Fibroblast of lung (primary cell): ENCODE data around the gene CDK18. TPM values are rescaled to one million over a fixed set of nuclear protein-coding genes. Genes with fewer than 3 reads are reported as not detected.

Experiments used
- DNase-seq, 2 donors: peaks; one replicate each; pipeline versions ENCODE4 v3.0.0 to v3.0.0-alpha.2; 2010; ENCODE audit warnings: low read depth in 2 of 2
- H2AFZ ChIP-seq: 2 replicates; pipeline ENCODE4 v1.5.1; 2012; ENCODE audit warnings: low read length, control low read depth, inconsistent platforms
- H3K27ac ChIP-seq: 2 replicates; pipeline ENCODE4 v1.5.1; 2011; ENCODE audit warnings: low read length, control low read depth; ENCODE audit not compliant: insufficient read depth
- H3K27me3 ChIP-seq: 2 replicates; pipeline ENCODE4 v1.5.1; 2011; ENCODE audit warnings: mild to moderate bottlenecking, low read length; ENCODE audit not compliant: control insufficient read depth, insufficient read depth
- H3K36me3 ChIP-seq: 2 replicates; pipeline ENCODE4 v1.5.1; 2011; ENCODE audit warnings: low read length; ENCODE audit not compliant: control insufficient read depth, insufficient read depth
- H3K4me1 ChIP-seq: 2 replicates; pipeline ENCODE4 v1.5.1; 2011; ENCODE audit warnings: low read length; ENCODE audit not compliant: control insufficient read depth, insufficient read depth; ENCODE audit errors: extremely low read depth
- H3K4me2 ChIP-seq: 2 replicates; pipeline ENCODE4 v1.5.1; 2011; ENCODE audit warnings: low read length, control low read depth; ENCODE audit not compliant: insufficient read depth; ENCODE audit errors: extremely low read depth
- H3K4me3 ChIP-seq, 4 experiments: fragments of 200-600 bp in 1 of 4; sonication (generic) in 1 of 4; replicated peaks in 1 of 4; 2 replicates each; pipeline ENCODE4 v1.5.1; 2011 to 2016; ENCODE audit warnings: low read length in 4 of 4, low read depth in 3 of 4, mild to moderate bottlenecking in 3 of 4, control low read depth in 2 of 4, inconsistent platforms in 1 of 4, mixed read lengths in 1 of 4; ENCODE audit not compliant: insufficient read depth in 1 of 4; ENCODE audit errors: control extremely low read depth in 1 of 4
- H3K79me2 ChIP-seq: 2 replicates; pipeline ENCODE4 v1.5.1; 2012; ENCODE audit warnings: mild to moderate bottlenecking, low read length, inconsistent platforms; ENCODE audit not compliant: control insufficient read depth, insufficient read depth
- H3K9ac ChIP-seq: 2 replicates; pipeline ENCODE4 v1.5.1; 2011; ENCODE audit warnings: mild to moderate bottlenecking, low read length, control low read depth; ENCODE audit not compliant: insufficient read depth
- H3K9me3 ChIP-seq: 2 replicates; pipeline ENCODE4 v1.5.1; 2012; ENCODE audit warnings: low read depth, low read length; ENCODE audit not compliant: control insufficient read depth, insufficient read depth
- H4K20me1 ChIP-seq: 2 replicates; pipeline ENCODE4 v1.5.1; 2011; ENCODE audit warnings: low read length; ENCODE audit not compliant: control insufficient read depth, insufficient read depth; ENCODE audit errors: extremely low read depth
- EZH2 ChIP-seq: IDR thresholded peaks from 2 replicates; pipeline ENCODE4 v1.5.1; 2012; ENCODE audit warnings: low read length, control low read depth, mild to moderate bottlenecking; ENCODE audit errors: missing control alignments
- polyA plus RNA-seq, 2 donors: library from polyadenylated mRNA; depleted of rRNA in 1 of 2; stranded (reverse) in 1 of 2; unstranded in 1 of 2; fragments of >200 nt; gene quantifications; 2 replicates each; pipeline ENCODE4 v1.2.1, GENCODE V29; 2011 to 2012; ENCODE audit warnings: missing spikeins in 1 of 2
- total RNA-seq: library from RNA; depleted of rRNA; stranded (reverse); fragments of >200 nt; gene quantifications from 2 replicates; pipeline ENCODE4 v1.2.1, GENCODE V29; 2014
- TF ChIP-seq, protein P1 (sequence below), 2 donors: IDR thresholded peaks in 1 of 2; conservative IDR thresholded peaks in 1 of 2; 1 replicate in 1 of 2; 2 replicates in 1 of 2; pipeline ENCODE4 v1.5.1; 2011 to 2012; ENCODE audit warnings: low read length in 2 of 2, control low read depth in 1 of 2, inconsistent platforms in 1 of 2, low read depth in 1 of 2, mild to moderate bottlenecking in 1 of 2

Gene CDK18
- total and polyA plus RNA-seq, 2 donors (not counting 1 experiment from before 2014, with no cell fraction given), result 0.33 to 2.1 TPM

DNA sequence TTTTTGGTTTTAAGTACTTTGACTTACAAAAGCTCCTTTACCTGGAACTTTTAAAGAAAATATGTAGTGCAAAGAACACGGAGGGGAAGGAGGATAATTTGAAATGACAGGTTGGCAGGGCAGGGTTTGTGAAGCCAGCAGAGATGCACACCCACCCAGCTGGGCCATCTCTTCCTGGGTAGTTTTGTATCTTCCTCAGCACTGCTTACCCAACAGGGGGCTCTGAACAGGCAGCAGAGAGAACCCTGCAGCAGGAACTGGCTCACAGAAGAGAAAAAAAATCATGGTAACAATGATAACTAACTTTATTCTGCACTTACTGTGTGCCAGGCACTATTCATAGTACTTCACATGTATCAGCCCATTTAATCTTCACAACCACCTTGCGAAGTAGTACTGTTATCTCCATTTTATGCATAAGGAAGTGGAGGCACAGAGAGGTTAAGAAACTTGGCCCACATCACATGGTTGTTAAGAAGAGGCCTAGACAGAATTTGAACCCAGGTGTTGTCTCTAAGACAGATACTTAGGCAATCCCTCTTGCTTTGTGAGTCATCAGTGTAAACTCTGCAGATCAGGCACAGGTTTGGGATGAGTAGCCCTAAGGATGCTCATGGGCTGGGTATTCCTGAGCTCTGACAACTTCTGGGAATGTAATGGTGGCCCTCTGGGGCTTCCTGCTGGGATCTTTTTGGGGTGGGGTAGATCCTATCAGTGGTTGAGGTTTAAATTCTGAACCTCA is 66.5 kb downstream of the CDK18 start:
- Histone ChIP-seq H3K27ac (no peak overlapping the region), H3K36me3 (no peaks in the 10 kb centered on the region), H3K4me1 (no peaks in the 10 kb centered on the region), H4K20me1 (no peaks in the 10 kb centered on the region), H2AFZ (no peak overlapping the region), H3K9ac (no peak overlapping the region), H3K9me3 (no peaks in the 10 kb centered on the region), H3K4me3 (no peak overlapping the region), H3K4me2 (no peak overlapping the region), H3K27me3 (peaks cover 47% of the 10 kb centered on the region), H3K79me2 (no peaks in the 10 kb centered on the region)
- no peak for DNase-seq
- TF ChIP-seq EZH2, result no peak
- TF ChIP-seq, protein P1, sequence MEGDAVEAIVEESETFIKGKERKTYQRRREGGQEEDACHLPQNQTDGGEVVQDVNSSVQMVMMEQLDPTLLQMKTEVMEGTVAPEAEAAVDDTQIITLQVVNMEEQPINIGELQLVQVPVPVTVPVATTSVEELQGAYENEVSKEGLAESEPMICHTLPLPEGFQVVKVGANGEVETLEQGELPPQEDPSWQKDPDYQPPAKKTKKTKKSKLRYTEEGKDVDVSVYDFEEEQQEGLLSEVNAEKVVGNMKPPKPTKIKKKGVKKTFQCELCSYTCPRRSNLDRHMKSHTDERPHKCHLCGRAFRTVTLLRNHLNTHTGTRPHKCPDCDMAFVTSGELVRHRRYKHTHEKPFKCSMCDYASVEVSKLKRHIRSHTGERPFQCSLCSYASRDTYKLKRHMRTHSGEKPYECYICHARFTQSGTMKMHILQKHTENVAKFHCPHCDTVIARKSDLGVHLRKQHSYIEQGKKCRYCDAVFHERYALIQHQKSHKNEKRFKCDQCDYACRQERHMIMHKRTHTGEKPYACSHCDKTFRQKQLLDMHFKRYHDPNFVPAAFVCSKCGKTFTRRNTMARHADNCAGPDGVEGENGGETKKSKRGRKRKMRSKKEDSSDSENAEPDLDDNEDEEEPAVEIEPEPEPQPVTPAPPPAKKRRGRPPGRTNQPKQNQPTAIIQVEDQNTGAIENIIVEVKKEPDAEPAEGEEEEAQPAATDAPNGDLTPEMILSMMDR (conservative IDR thresholded peaks at IDR 0.05 in 1 of 2, IDR thresholded peaks at IDR 0.05 in 1 of 2; ENCODE audit: low read depth in 1 of 2, low read length in 2 of 2), result no peak

DNA sequence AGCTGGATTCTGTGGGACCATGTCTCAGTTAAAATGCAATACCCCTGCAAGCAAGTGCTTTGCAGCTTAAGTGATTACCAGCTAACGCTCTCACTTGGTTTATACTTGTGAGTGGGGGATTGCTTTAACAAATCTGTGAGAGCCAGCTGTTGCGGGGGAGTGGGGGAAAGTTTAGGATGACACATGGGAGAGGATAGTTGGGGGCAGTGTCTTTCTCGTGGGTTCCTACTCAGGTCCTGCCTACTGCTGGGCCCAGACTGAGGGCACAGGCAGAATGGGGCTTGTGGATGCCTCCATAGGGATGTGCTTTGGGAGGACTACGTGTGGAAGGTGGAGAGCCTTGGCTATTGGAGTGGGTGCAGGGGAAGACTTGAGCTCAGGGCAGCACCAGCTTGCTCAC is 67.3 kb downstream of the CDK18 start:
- no peaks in the 10 kb centered on the region for H3K36me3 ChIP-seq
- no peaks in the 10 kb centered on the region for H3K79me2 ChIP-seq
- H3K9me3 ChIP-seq, result no peaks in the 10 kb centered on the region
- TF ChIP-seq, protein P1 (conservative IDR thresholded peaks at IDR 0.05 in 1 of 2, IDR thresholded peaks at IDR 0.05 in 1 of 2; ENCODE audit: low read depth in 1 of 2, low read length in 2 of 2), result no peak
- no peak for TF ChIP-seq EZH2
- H4K20me1 ChIP-seq, result no peaks in the 10 kb centered on the region
- no peak overlapping the region for H2AFZ ChIP-seq
- no peak overlapping the region for H3K4me3 ChIP-seq
- DNase-seq, result no peak
- no peak overlapping the region for H3K27ac ChIP-seq
- no peaks in the 10 kb centered on the region for H3K4me1 ChIP-seq
- peaks cover 51% of the 10 kb centered on the region for H3K27me3 ChIP-seq
- H3K9ac ChIP-seq, result no peak overlapping the region
- H3K4me2 ChIP-seq, result no peak overlapping the region

DNA sequence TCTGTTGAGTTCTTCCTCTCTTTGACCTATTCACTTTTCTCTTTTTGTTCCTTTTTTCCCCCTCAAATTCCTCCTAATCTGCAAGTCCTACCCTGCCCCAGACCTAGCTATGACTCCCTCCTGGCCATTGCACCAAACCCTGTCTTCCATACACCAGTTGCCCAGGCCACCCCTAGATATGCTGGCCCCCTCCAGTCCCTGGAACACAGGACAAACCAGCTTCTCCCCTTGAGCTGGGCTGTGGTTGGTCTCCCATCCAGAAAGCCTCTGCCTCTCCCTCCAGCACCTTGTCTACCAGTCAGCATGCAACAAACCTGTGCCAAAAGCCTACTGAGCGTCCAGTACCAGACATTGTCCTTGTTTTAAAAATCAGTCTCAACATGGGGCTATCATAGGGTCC is 68.0 kb downstream of the CDK18 start:
- Histone ChIP-seq H3K36me3 (no peaks in the 10 kb centered on the region), H3K9ac (no peak overlapping the region), H3K79me2 (no peaks in the 10 kb centered on the region), H3K4me2 (no peak overlapping the region), H3K27me3 (peaks cover 51% of the 10 kb centered on the region), H3K9me3 (no peaks in the 10 kb centered on the region), H4K20me1 (no peaks in the 10 kb centered on the region), H2AFZ (no peak overlapping the region), H3K27ac (no peak overlapping the region), H3K4me1 (no peaks in the 10 kb centered on the region), H3K4me3 (no peak overlapping the region)
- no peak for DNase-seq
- TF ChIP-seq, protein P1 (conservative IDR thresholded peaks at IDR 0.05 in 1 of 2, IDR thresholded peaks at IDR 0.05 in 1 of 2; ENCODE audit: low read depth in 1 of 2, low read length in 2 of 2), result no peak
- no peak for TF ChIP-seq EZH2
